Keratinocyte (primary cell): ENCODE measurements around the gene CCDC9B. TPM values are rescaled to one million over a fixed set of nuclear protein-coding genes. Genes with fewer than 3 reads are reported as not detected.
A peak's percentile ranks its signal among the peaks of the same experiment; 100 is the strongest.

Experiments used
- DNase-seq: peaks from one replicate; pipeline ENCODE4 v3.0.0-alpha.2; 2011; ENCODE audit warnings: low read depth, missing footprints, low spot score
- FAIRE-seq: peaks from 2 replicates; lab custom pipeline; 2011; peaks lifted over from hg19 to GRCh38; lab: Jason Lieb, UNC
- H2AFZ ChIP-seq: 2 replicates; pipeline ENCODE4 v1.6.0; 2012; ENCODE audit warnings: low read length, control low read depth, inconsistent platforms; ENCODE audit not compliant: control insufficient read depth
- H3K27ac ChIP-seq: 2 replicates; pipeline ENCODE4 v1.5.1; 2011; ENCODE audit warnings: low read length; ENCODE audit not compliant: control insufficient read depth, insufficient read depth
- H3K27me3 ChIP-seq: 3 replicates; pipeline ENCODE4 v1.6.0; 2011; ENCODE audit warnings: low read length; ENCODE audit not compliant: control insufficient read depth, insufficient read depth; ENCODE audit errors: extremely low read depth
- H3K36me3 ChIP-seq, 2 experiments: 2 replicates in 1 of 2; 3 replicates in 1 of 2; pipeline ENCODE4 v1.5.1; 2011; ENCODE audit warnings: low read length in 2 of 2, mild to moderate bottlenecking in 1 of 2; ENCODE audit not compliant: control insufficient read depth in 2 of 2, insufficient read depth in 2 of 2; ENCODE audit errors: extremely low read depth in 1 of 2
- H3K4me1 ChIP-seq: 3 replicates; pipeline ENCODE4 v1.5.1; 2011; ENCODE audit warnings: low read length; ENCODE audit not compliant: control insufficient read depth, insufficient read depth; ENCODE audit errors: extremely low read depth
- H3K4me2 ChIP-seq: 3 replicates; pipeline ENCODE4 v1.6.0; 2011; ENCODE audit warnings: low read depth, low read length; ENCODE audit not compliant: control insufficient read depth, insufficient read depth; ENCODE audit errors: extremely low read depth
- H3K4me3 ChIP-seq, 3 experiments: fragments of 200-600 bp in 1 of 3; sonication (generic) in 1 of 3; 2 replicates in 2 of 3; 3 replicates in 1 of 3; pipeline ENCODE4 v1.5.1; 2011 to 2016; ENCODE audit warnings: low read length in 3 of 3, mild to moderate bottlenecking in 3 of 3, control low read depth in 2 of 3, inconsistent platforms in 1 of 3, low read depth in 1 of 3, mixed read lengths in 1 of 3, mixed run types in 1 of 3, moderate library complexity in 1 of 3; ENCODE audit not compliant: control insufficient read depth in 2 of 3, insufficient read depth in 2 of 3; ENCODE audit errors: extremely low read depth in 1 of 3
- H3K79me2 ChIP-seq: 2 replicates; pipeline ENCODE4 v1.6.0; 2012; ENCODE audit warnings: low read length; ENCODE audit not compliant: control insufficient read depth, insufficient read depth
- H3K9ac ChIP-seq: 3 replicates; pipeline ENCODE4 v1.6.0; 2011; ENCODE audit warnings: low read length; ENCODE audit not compliant: control insufficient read depth, insufficient read depth; ENCODE audit errors: extremely low read depth
- H3K9me1 ChIP-seq: 3 replicates; pipeline ENCODE4 v1.6.0; 2011; ENCODE audit warnings: low read length; ENCODE audit not compliant: control insufficient read depth, insufficient read depth; ENCODE audit errors: extremely low read depth
- H3K9me3 ChIP-seq: 2 replicates; pipeline ENCODE4 v1.5.1; 2012; ENCODE audit warnings: low read depth, low read length; ENCODE audit not compliant: control insufficient read depth
- H4K20me1 ChIP-seq: 3 replicates; pipeline ENCODE4 v1.6.0; 2011; ENCODE audit warnings: low read length; ENCODE audit not compliant: control insufficient read depth, insufficient read depth; ENCODE audit errors: extremely low read depth
- EZH2 ChIP-seq: IDR thresholded peaks from one replicate; pipeline ENCODE4 v1.6.1; 2012; ENCODE audit warnings: inconsistent platforms, mild to moderate bottlenecking, low read length, moderate library complexity
- dilution Hi-C: fragments of 300-500 bp; cut with MboI; formaldehyde crosslinking; loops from one replicate; pipeline ENCODE4 v1.7.0; 2020; ENCODE audit warnings: low sequenced_read_pairs; ENCODE audit not compliant: extremely low pct_ligation_motif_present
- polyA plus RNA-seq, 5 experiments: library from polyadenylated mRNA; depleted of rRNA in 3 of 5; stranded (reverse) in 3 of 5; stranded (forward) in 1 of 5; unstranded in 1 of 5; fragments of >200 nt; gene quantifications; 1 replicate in 1 of 5; 2 replicates in 3 of 5; 3 replicates in 1 of 5; pipeline versions ENCODE4 v1.2.1 to v1.2.3, GENCODE V29; 2011 to 2012; ENCODE audit warnings: missing spikeins in 2 of 5, low read depth in 1 of 5, low replicate concordance in 1 of 5
- TF ChIP-seq, protein P1 (sequence below), 3 experiments: IDR thresholded peaks in 1 of 3; conservative IDR thresholded peaks in 1 of 3; optimal IDR thresholded peaks in 1 of 3; 2 replicates in 2 of 3; 3 replicates in 1 of 3; pipeline versions ENCODE3 to v1.5.1; 2011; ENCODE audit warnings: low read length in 3 of 3, mild to moderate bottlenecking in 3 of 3, moderate library complexity in 2 of 3, control low read depth in 1 of 3, inconsistent platforms in 1 of 3; ENCODE audit not compliant: insufficient read depth in 2 of 3; ENCODE audit errors: extremely low read depth in 1 of 3

The CCDC9B gene
- polyA plus RNA-seq, 1 donor (not counting 4 experiments of a cell fraction or from before 2014, with no cell fraction given): 9.6 TPM

DNA sequence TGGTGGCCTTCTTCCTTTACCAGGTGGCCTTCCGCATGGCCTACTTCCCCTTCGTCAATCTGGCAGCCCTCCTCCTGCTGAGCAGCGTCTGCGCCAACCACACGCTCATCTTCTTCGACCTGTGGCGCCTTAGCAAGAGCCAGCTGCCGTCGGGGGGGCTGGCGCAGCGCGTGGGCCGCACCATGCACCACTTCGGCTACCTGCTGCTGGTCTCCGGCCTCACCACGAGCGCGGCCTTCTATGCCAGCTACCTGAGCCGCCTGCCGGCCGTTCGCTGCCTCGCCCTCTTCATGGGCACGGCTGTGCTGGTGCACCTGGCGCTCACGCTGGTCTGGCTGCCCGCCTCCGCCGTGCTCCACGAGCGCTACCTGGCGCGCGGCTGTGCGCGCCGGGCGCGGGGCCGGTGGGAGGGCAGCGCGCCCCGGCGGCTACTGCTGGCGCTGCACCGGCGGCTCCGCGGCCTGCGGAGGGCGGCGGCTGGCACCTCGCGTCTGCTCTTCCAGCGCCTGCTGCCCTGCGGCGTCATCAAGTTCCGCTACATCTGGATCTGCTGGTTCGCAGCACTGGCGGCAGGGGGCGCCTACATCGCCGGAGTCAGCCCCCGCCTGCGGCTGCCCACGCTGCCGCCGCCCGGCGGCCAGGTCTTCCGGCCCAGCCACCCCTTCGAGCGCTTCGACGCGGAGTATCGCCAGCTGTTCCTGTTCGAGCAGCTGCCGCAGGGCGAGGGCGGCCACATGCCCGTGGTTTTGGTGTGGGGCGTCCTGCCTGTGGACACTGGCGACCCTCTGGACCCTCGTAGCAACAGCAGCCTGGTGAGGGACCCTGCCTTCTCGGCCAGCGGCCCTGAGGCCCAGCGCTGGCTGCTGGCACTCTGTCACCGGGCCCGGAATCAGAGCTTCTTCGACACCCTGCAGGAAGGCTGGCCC, 27.2 kb upstream of the CCDC9B start:
- Histone ChIP-seq H3K4me1 (peaks cover 12% of the 10 kb centered on the region), H3K9me1 (no peaks in the 10 kb centered on the region), H3K79me2 (no peaks in the 10 kb centered on the region), H3K4me3 (no peak overlapping the region), H3K4me2 (peak overlapping the region; percentile 69), H3K9me3 (no peaks in the 10 kb centered on the region), H4K20me1 (no peaks in the 10 kb centered on the region), H2AFZ (peak overlapping the region; percentile 68), H3K9ac (no peak overlapping the region), H3K27ac (no peak overlapping the region), H3K27me3 (peaks cover 4% of the 10 kb centered on the region), H3K36me3 (no peaks in the 10 kb centered on the region)
- TF ChIP-seq, protein P1, sequence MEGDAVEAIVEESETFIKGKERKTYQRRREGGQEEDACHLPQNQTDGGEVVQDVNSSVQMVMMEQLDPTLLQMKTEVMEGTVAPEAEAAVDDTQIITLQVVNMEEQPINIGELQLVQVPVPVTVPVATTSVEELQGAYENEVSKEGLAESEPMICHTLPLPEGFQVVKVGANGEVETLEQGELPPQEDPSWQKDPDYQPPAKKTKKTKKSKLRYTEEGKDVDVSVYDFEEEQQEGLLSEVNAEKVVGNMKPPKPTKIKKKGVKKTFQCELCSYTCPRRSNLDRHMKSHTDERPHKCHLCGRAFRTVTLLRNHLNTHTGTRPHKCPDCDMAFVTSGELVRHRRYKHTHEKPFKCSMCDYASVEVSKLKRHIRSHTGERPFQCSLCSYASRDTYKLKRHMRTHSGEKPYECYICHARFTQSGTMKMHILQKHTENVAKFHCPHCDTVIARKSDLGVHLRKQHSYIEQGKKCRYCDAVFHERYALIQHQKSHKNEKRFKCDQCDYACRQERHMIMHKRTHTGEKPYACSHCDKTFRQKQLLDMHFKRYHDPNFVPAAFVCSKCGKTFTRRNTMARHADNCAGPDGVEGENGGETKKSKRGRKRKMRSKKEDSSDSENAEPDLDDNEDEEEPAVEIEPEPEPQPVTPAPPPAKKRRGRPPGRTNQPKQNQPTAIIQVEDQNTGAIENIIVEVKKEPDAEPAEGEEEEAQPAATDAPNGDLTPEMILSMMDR (optimal IDR thresholded peaks at IDR 0.05 in 1 of 3, IDR thresholded peaks at IDR 0.05 in 1 of 3, conservative IDR thresholded peaks at IDR 0.05 in 1 of 3; ENCODE audit: extremely low read depth in 1 of 3, insufficient read depth in 2 of 3, low read length in 3 of 3): peak; percentile 68 to 75 (median 71)
- no peak for TF ChIP-seq EZH2
- FAIRE-seq (no peak), DNase-seq (peak; percentile 71)
- dilution Hi-C loops: no loop called here

DNA sequence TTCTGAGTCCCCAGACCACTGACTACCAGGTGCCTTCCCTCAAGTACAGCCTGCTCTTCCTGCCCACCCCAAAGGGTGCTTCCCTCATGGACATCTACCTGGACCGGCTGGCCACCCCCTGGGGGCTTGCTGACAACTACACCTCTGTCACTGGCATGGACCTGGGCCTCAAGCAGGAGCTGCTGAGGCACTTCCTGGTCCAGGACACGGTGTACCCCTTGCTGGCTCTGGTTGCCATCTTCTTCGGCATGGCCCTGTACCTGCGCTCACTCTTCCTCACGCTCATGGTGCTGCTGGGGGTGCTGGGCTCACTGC, 26.6 kb upstream of the CCDC9B start:
- H3K36me3 ChIP-seq: no peaks in the 10 kb centered on the region
- no peaks in the 10 kb centered on the region for H4K20me1 ChIP-seq
- peaks cover 12% of the 10 kb centered on the region for H3K4me1 ChIP-seq
- no peak for TF ChIP-seq EZH2
- TF ChIP-seq, protein P1 (optimal IDR thresholded peaks at IDR 0.05 in 1 of 3, IDR thresholded peaks at IDR 0.05 in 1 of 3, conservative IDR thresholded peaks at IDR 0.05 in 1 of 3; ENCODE audit: extremely low read depth in 1 of 3, insufficient read depth in 2 of 3, low read length in 3 of 3): no peak
- H3K9me3 ChIP-seq: no peaks in the 10 kb centered on the region
- no peak overlapping the region for H3K4me3 ChIP-seq
- no peaks in the 10 kb centered on the region for H3K79me2 ChIP-seq
- peak overlapping the region; percentile 69 for H3K4me2 ChIP-seq
- no peaks in the 10 kb centered on the region for H3K9me1 ChIP-seq
- DNase-seq (no peak), FAIRE-seq (no peak)
- dilution Hi-C loops: no loop called here
- H3K9ac ChIP-seq: no peak overlapping the region
- no peak overlapping the region for H3K27ac ChIP-seq
- H3K27me3 ChIP-seq: peaks cover 4% of the 10 kb centered on the region
- H2AFZ ChIP-seq: peak overlapping the region; percentile 68
